Measurements from ENCODE around the gene LRRN4CL.
"Not testable (repeated sequence)": the region's sequence is repeated elsewhere in the genome, so short reads cannot be mapped to it uniquely, and the experiment has no call there.

LRRN4CL gene

GRCh38 chr11:62689421-62690183 is at the start of gene LRRN4CL:
TSS of gene LRRN4CL (minus strand) at chr11:62689530. CDS start at chr11:62688508, 1,022 bp downstream.
- no peak for DNase-seq (ENCODE audit: low spot score)

- DNase-seq (ENCODE audit: low spot score) = peak; percentile 66
Observed at GRCh38 chr11:62737196-62737595, 47.9 kb upstream of the LRRN4CL start.

- DNase-seq (ENCODE audit: low spot score) = peak; percentile 60
Observed at GRCh38 chr11:62732830-62733229, 43.5 kb upstream of the LRRN4CL start.

GRCh38 chr11:62730076-62730475 is 40.7 kb upstream of the LRRN4CL start:
- not testable (repeated sequence) for DNase-seq (ENCODE audit: low spot score)

- DNase-seq (ENCODE audit: low spot score) = peak; percentile 95
Observed at GRCh38 chr11:62728171-62728988, 39.0 kb upstream of the LRRN4CL start, which contains the start of gene TTC9C. TSS of gene TTC9C (plus strand) at chr11:62728486. CDS start at chr11:62728849, 363 bp downstream.

GRCh38 chr11:62727872-62728170 is 38.5 kb upstream of the LRRN4CL start:
- DNase-seq (ENCODE audit: low spot score) = peak; percentile 99

- peak; percentile 99 for DNase-seq (ENCODE audit: low spot score)
Observed at GRCh38 chr11:62727165-62727871, 38.0 kb upstream of the LRRN4CL start, which contains the start of gene HNRNPUL2. TSS of gene HNRNPUL2 (minus strand) at chr11:62727457. CDS start at chr11:62727156, 301 bp downstream.

- DNase-seq (ENCODE audit: low spot score) = no peak
Observed at GRCh38 chr11:62726915-62727164, 37.5 kb upstream of the LRRN4CL start.

GRCh38 chr11:62726156-62726914 is 37.0 kb upstream of the LRRN4CL start:
- no peak for DNase-seq (ENCODE audit: low spot score)

GRCh38 chr11:62725646-62726045 is 36.3 kb upstream of the LRRN4CL start:
- DNase-seq (ENCODE audit: low spot score) = no peak

GRCh38 chr11:62724171-62724570 is 34.8 kb upstream of the LRRN4CL start:
- DNase-seq (ENCODE audit: low spot score) = peak; percentile 70

- DNase-seq (ENCODE audit: low spot score) = peak; percentile 55
Observed at GRCh38 chr11:62721994-62722393, 32.7 kb upstream of the LRRN4CL start.

- no peak for DNase-seq (ENCODE audit: low spot score)
Observed at GRCh38 chr11:62719302-62719978, 30.1 kb upstream of the LRRN4CL start.

GRCh38 chr11:62716816-62717215 is 27.5 kb upstream of the LRRN4CL start:
- DNase-seq (ENCODE audit: low spot score) = no peak

GRCh38 chr11:62716206-62716605 is 26.9 kb upstream of the LRRN4CL start:
- no peak for DNase-seq (ENCODE audit: low spot score)

- no peak for DNase-seq (ENCODE audit: low spot score)
Observed at GRCh38 chr11:62715150-62716130, 26.1 kb upstream of the LRRN4CL start.

GRCh38 chr11:62713343-62713742 is 24.0 kb upstream of the LRRN4CL start:
- DNase-seq (ENCODE audit: low spot score) = no peak

GRCh38 chr11:62712861-62713260 is 23.5 kb upstream of the LRRN4CL start:
- no peak for DNase-seq (ENCODE audit: low spot score)

- DNase-seq (ENCODE audit: low spot score) = no peak
Observed at GRCh38 chr11:62712276-62712812, 23.0 kb upstream of the LRRN4CL start.

- peak; percentile 55 for DNase-seq (ENCODE audit: low spot score)
Observed at GRCh38 chr11:62710001-62710345, 20.6 kb upstream of the LRRN4CL start.

Measured in cerebellar cortex (tissue), 1 donor.